Esophagus squamous epithelium (tissue), 5 donors: ENCODE measurements around the gene PKP4. TPM values are rescaled to one million over a fixed set of nuclear protein-coding genes. Genes with fewer than 3 reads are reported as not detected.

ENCODE experiments used
- DNase-seq: peaks from one replicate; lab custom pipeline; 2025; lab: John Stamatoyannopoulos, UW
- H3K27ac ChIP-seq, 4 donors: fragments of 200-600 bp; sonication (generic); one replicate each; pipeline ENCODE4 v1.5.1; 2016 to 2019; ENCODE audit warnings: mild to moderate bottlenecking in 1 of 4
- H3K27me3 ChIP-seq, 4 donors: fragments of 200-600 bp; sonication (generic); 1 replicate in 3 of 4; 2 replicates in 1 of 4; pipeline versions ENCODE4 v1.5.1 to v1.6.0; 2017 to 2021; ENCODE audit warnings: antibody characterized with exemption in 1 of 4
- H3K36me3 ChIP-seq, 3 donors: fragments of 200-600 bp; sonication (generic); one replicate each; pipeline ENCODE4 v1.5.1; 2016 to 2019
- H3K4me1 ChIP-seq, 3 donors: fragments of 200-600 bp; sonication (generic); one replicate each; pipeline ENCODE4 v1.5.1; 2017 to 2019
- H3K4me3 ChIP-seq, 4 donors: fragments of 200-600 bp; sonication (generic); 1 replicate in 3 of 4; 2 replicates in 1 of 4; pipeline ENCODE4 v1.5.1; 2016 to 2019; ENCODE audit warnings: mild to moderate bottlenecking in 2 of 4, moderate library complexity in 1 of 4
- H3K9me3 ChIP-seq, 3 donors: fragments of 200-600 bp; sonication (generic); one replicate each; pipeline ENCODE4 v1.5.1; 2016 to 2019
- POLR2A ChIP-seq, 4 donors: fragments of 450-650 bp; IDR thresholded peaks; one replicate each; pipeline ENCODE4 v1.6.1; 2017; ENCODE audit warnings: antibody characterized with exemption in 4 of 4, mild to moderate bottlenecking in 4 of 4, moderate library complexity in 3 of 4
- WGBS, 2 donors: methylation state at CpG; one replicate each; pipeline ENCODE4 v1.1.5; 2018; 5-methylcytosine and 5-hydroxymethylcytosine counted together
- intact Hi-C: fragments of 100-400 bp; cut with DNase I; formaldehyde crosslinking; loops from one replicate; pipeline ENCODE4 v1.15.0; 2022
- total RNA-seq, 4 donors: library from RNA; depleted of rRNA; stranded (reverse); fragments of >200 nt; gene quantifications; one replicate each; pipeline ENCODE4 v1.1.0, GENCODE V29; 2016
- TF ChIP-seq, protein P1 (sequence below), 6 experiments: fragments of 450-650 bp in 4 of 6; fragments of 200-600 bp in 2 of 6; sonication (generic) in 2 of 6; IDR thresholded peaks; one replicate each; pipeline ENCODE4 v1.5.1; 2016 to 2019; ENCODE audit warnings: antibody characterized with exemption in 6 of 6, mild to moderate bottlenecking in 4 of 6, moderate library complexity in 4 of 6
- donor health status: DM: yes; HTN: yes; CAD: no.

The PKP4 gene
- total RNA-seq, 4 donors from 2014 or later: 36.3 to 77.1 (median 46.6) TPM

DNA sequence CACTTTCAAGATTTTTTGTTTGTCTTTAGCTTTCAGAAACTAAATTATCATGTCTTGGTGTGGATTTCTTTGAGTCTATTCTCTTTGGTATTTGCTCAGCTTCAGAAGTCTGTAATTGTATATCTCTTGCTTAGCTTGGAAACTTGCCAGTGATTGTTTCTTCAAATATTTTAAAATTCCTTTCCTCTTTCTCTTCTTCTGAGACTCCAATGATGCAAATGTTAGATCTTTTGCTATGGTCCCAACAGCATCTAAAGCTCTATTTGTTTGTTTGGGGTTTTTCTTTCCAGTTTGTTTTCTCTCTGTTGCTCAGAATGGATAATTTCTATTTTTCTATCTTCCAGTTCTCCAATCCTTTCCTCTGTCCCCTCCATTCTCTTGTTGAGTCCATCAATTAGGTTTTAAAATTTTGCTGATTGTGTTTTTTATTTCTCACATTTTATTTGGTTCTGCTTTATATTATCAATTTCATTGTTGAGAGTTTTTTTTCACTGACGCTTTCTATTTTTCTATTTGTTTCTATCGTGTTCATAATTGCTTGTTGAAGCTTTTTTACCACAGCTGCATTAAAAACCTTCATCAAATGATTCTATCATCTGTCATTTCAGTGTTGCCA, 256.9 kb downstream of the PKP4 start:
- Histone ChIP-seq H3K4me1 (peaks cover 4 to 22% (median 6%) of the 10 kb centered on the region in 3 donors), H3K27ac (no peak overlapping the region), H3K9me3 (peaks cover 0 to 8% (median 4%) of the 10 kb centered on the region in 3 donors), H3K4me3 (no peak overlapping the region), H3K27me3 (no peaks in the 10 kb centered on the region), H3K36me3 (no peaks in the 10 kb centered on the region)
- 94 to 96% methylated on average over 2 of the region's 2 CpGs for WGBS, 2 donors
- intact Hi-C loops: no loop called here
- DNase-seq: no peak
- TF ChIP-seq POLR2A (IDR thresholded peaks at IDR 0.05): no peak
- TF ChIP-seq, protein P1, sequence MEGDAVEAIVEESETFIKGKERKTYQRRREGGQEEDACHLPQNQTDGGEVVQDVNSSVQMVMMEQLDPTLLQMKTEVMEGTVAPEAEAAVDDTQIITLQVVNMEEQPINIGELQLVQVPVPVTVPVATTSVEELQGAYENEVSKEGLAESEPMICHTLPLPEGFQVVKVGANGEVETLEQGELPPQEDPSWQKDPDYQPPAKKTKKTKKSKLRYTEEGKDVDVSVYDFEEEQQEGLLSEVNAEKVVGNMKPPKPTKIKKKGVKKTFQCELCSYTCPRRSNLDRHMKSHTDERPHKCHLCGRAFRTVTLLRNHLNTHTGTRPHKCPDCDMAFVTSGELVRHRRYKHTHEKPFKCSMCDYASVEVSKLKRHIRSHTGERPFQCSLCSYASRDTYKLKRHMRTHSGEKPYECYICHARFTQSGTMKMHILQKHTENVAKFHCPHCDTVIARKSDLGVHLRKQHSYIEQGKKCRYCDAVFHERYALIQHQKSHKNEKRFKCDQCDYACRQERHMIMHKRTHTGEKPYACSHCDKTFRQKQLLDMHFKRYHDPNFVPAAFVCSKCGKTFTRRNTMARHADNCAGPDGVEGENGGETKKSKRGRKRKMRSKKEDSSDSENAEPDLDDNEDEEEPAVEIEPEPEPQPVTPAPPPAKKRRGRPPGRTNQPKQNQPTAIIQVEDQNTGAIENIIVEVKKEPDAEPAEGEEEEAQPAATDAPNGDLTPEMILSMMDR (IDR thresholded peaks at IDR 0.05): no peak

DNA sequence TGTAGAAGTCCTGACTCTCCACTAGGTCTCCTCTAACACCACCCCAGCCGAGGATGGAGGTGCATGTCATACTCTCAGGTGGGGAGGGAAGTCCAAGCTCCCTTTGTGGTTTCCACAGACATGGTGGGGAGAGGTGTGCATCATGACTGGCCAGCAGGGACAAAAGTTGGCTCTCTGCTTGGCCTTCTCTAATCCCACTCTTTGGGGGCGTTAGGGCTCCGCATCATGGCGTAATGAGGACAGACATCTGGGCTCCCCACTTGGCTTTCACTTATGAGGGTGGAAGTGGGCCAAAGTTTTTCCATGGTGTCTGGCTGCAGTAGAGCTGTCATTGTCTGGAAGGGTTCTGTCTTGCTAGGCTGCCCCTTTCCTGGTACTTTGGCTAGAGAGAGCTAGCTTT, 257.7 kb downstream of the PKP4 start:
- H3K4me1 ChIP-seq: peaks cover 4 to 22% (median 6%) of the 10 kb centered on the region in 3 donors
- H3K36me3 ChIP-seq: no peaks in the 10 kb centered on the region
- peaks cover 0 to 8% (median 4%) of the 10 kb centered on the region in 3 donors for H3K9me3 ChIP-seq
- WGBS, 2 donors: 60 to 84% methylated on average over 1 to 4 of the region's 4 CpGs
- no peak for DNase-seq
- intact Hi-C loops: no loop called here
- no peaks in the 10 kb centered on the region for H3K27me3 ChIP-seq
- H3K4me3 ChIP-seq: no peak overlapping the region
- TF ChIP-seq POLR2A (IDR thresholded peaks at IDR 0.05): no peak
- TF ChIP-seq, protein P1 (IDR thresholded peaks at IDR 0.05): no peak
- H3K27ac ChIP-seq: no peak overlapping the region

DNA sequence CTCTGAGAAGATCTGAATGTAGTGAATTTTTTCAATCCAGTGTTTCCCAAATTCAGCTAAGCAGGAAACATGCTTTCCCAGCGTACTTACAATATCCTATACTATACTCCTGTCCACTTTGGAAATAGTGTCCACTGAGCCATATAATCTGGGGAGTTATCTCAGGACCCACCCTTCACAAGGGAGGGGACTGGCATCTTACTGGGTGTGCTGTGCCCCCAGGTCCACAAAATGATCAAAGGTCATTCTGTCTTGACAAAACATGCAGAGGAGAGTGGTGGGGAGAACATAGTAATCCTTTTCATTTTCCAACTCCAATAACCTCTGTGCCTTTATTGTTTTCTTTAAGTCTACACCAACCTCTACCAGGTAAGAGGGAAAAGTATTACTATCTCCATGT, 258.6 kb downstream of the PKP4 start:
- intact Hi-C loops: no loop called here
- H3K4me3 ChIP-seq: no peak overlapping the region
- TF ChIP-seq, protein P1 (IDR thresholded peaks at IDR 0.05): no peak
- TF ChIP-seq POLR2A (IDR thresholded peaks at IDR 0.05): no peak

DNA sequence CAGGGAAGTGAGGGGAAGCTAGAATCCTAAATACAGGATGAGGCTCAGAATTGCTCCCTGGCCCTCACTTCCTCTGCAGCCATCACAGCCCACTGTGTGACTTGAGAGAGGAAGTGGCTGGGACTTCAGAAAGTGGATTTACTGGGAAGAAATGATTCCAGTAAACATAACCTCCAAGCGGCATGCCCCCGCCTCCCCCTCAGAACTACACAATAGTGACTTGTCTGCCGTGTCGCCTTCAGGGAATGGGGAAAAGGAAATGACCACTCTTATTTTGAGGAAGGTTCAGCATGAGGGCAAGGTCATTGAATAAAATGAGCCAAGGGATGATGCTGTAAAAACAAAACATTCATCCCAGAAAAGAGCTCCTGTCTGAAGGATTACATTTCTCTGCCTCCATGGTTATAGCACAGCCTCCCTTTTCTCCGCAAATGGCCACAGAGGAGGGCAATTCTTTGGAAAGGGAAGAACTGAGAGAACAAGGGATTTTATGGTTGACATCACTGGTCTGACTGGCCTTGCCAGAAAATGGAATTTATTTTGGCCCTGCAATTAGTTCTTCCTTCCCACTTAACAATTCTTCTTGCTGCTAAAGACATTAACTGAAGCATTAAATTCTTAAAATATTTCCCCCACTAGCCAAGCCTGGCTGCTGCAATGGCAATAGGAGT, 259.5 kb downstream of the PKP4 start:
- Histone ChIP-seq H3K9me3 (peaks cover 0 to 8% (median 4%) of the 10 kb centered on the region in 3 donors), H3K27ac (peak overlapping the region in 3 of 4 donors; percentile 41 to 78 (median 76)), H3K4me3 (no peak overlapping the region), H3K27me3 (no peaks in the 10 kb centered on the region), H3K4me1 (peaks cover 4 to 22% (median 6%) of the 10 kb centered on the region in 3 donors), H3K36me3 (no peaks in the 10 kb centered on the region)
- intact Hi-C loops: no loop called here
- DNase-seq: no peak
- WGBS, 2 donors: 45 to 54% methylated on average over 4 to 5 of the region's 5 CpGs
- TF ChIP-seq POLR2A (IDR thresholded peaks at IDR 0.05): no peak
- TF ChIP-seq, protein P1 (IDR thresholded peaks at IDR 0.05): no peak

More for the DNA sequence above, 258.6 kb downstream of the PKP4 start:
- Histone ChIP-seq H3K9me3 (peaks cover 0 to 8% (median 4%) of the 10 kb centered on the region in 3 donors), H3K27me3 (no peaks in the 10 kb centered on the region), H3K27ac (peak overlapping the region in 2 of 4 donors; percentile 60 to 76), H3K36me3 (no peaks in the 10 kb centered on the region), H3K4me1 (peaks cover 4 to 22% (median 6%) of the 10 kb centered on the region in 3 donors)
- no peak for DNase-seq
- 76 to 87% methylated on average over 1 of the region's 1 CpG for WGBS, 2 donors

DNA sequence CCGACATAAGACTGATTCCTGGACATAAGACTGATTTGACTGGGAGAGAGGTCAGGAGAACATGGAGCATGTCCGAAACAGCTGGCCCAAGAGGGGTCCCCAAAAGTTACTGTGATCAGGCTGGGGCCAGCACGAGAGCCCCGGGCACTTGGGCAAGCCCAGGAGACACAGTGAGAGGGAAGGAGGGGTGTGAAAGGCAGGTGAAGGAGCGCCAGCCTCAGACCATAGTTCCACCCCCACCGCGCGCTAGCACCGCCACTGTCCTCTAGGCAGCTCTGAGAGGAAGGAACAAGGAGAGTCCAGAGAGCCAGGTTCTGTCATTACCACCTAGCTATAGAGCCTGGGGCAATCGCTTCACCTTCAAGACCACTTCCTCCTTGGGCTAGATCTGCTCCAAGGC, 260.2 kb downstream of the PKP4 start:
- intact Hi-C loops: no loop called here
- TF ChIP-seq, protein P1 (IDR thresholded peaks at IDR 0.05): no peak
- no peak for TF ChIP-seq POLR2A (IDR thresholded peaks at IDR 0.05)

More for the DNA sequence above, 260.2 kb downstream of the PKP4 start:
- no peaks in the 10 kb centered on the region for H3K27me3 ChIP-seq
- no peak overlapping the region for H3K4me3 ChIP-seq
- 74% methylated on average over 8 to 10 of the region's 10 CpGs for WGBS, 2 donors
- H3K27ac ChIP-seq: peak overlapping the region in 3 of 4 donors; percentile 33 to 78 (median 76)
- H3K4me1 ChIP-seq: peaks cover 4 to 22% (median 6%) of the 10 kb centered on the region in 3 donors
- H3K36me3 ChIP-seq: no peaks in the 10 kb centered on the region
- no peak for DNase-seq
- H3K9me3 ChIP-seq: peaks cover 0 to 8% (median 4%) of the 10 kb centered on the region in 3 donors
